Left lung (tissue), 10 donors: Measurements from ENCODE around the gene RHEB. TPM values are rescaled to one million over a fixed set of nuclear protein-coding genes. Genes with fewer than 3 reads are reported as not detected.

Experiments used
- ATAC-seq: fragments of 200-7000 bp; cut with Tn5 transposase; one replicate; pipeline ENCODE4 v1.9.1; 2020; ENCODE audit warnings: moderate library complexity
- DNase-seq, 4 donors: peaks; one replicate each; pipeline ENCODE4 v3.0.0-alpha.2; 2013 to 2020
- H3K27ac ChIP-seq, 2 donors: fragments of 200-600 bp; sonication (generic) in 1 of 2; one replicate each; pipeline versions ENCODE4 v1.5.0 to v1.8.0; 2020 to 2021
- H3K27me3 ChIP-seq, 2 donors: fragments of 200-600 bp; sonication (generic) in 1 of 2; one replicate each; pipeline versions ENCODE4 v1.5.0 to v1.8.0; 2020 to 2021
- H3K36me3 ChIP-seq, 2 donors: fragments of 200-600 bp; sonication (generic) in 1 of 2; one replicate each; pipeline versions ENCODE4 v1.5.0 to v1.8.0; 2020 to 2021
- H3K4me1 ChIP-seq, 2 donors: fragments of 200-600 bp; one replicate each; pipeline ENCODE4 v1.8.0; 2021
- H3K4me3 ChIP-seq, 2 donors: fragments of 200-600 bp; sonication (generic) in 1 of 2; one replicate each; pipeline versions ENCODE4 v1.5.0 to v1.8.0; 2020 to 2021; ENCODE audit warnings: mild to moderate bottlenecking in 1 of 2
- H3K9me3 ChIP-seq, 2 donors: fragments of 200-600 bp; sonication (generic) in 1 of 2; one replicate each; pipeline versions ENCODE4 v1.5.0 to v1.8.0; 2020 to 2021
- CTCF ChIP-seq, 2 donors: fragments of 200-600 bp; sonication (generic) in 1 of 2; IDR thresholded peaks; one replicate each; pipeline versions ENCODE4 v1.5.0 to v1.8.0; 2021; ENCODE audit warnings: antibody characterized with exemption in 2 of 2
- intact Hi-C, 2 donors: fragments of 100-400 bp; cut with DNase I; formaldehyde crosslinking; loops; one replicate each; pipeline versions ENCODE4 v1.11.2 to v1.14.2; 2022
- polyA plus RNA-seq, 6 donors: library from polyadenylated mRNA; unstranded; fragments of 120-200 nt; gene quantifications; one replicate each; pipeline ENCODE4 v1.2.1, GENCODE V29; 2013; ENCODE audit not compliant: insufficient read length in 6 of 6
- total RNA-seq, 2 donors: library from RNA; stranded (reverse); fragmentation: NEBNext Ultra II Directional; extraction: Animal tissue kit (Norgen Biotek cat#: 25700); gene quantifications; one replicate each; pipeline ENCODE4 v1.2.1, GENCODE V29; 2021
- donor health status: DM: no; HTN: yes; CAD: no.
- donor health status: DM: no; HTN: no; CAD: no.

Gene RHEB
- total and polyA plus RNA-seq, 8 donors, result 85.3 to 110 (median 105) TPM

DNA sequence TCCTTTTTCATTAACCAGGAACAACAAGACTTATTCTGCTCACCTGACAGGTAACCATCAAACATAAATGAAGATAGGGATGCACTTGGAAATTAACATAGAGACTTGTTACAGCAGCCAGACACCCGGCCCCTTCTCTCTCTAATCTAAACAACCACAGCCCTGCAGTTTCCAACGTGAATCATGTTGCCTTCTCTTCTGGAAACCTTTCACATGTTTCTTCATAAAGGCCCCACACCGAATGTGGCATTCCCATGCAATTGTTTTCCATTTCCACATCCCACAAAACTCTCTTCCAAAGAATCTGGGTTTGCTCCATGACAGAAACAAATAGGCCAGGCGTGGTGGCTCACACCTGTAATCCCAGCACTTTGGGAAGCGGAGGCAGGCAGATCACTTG is 94.9 kb downstream of the RHEB start:
- H3K27ac ChIP-seq, result no peak overlapping the region

GRCh38 chr7:151423936-151424335 is 95.8 kb downstream of the RHEB start:
- H3K27ac ChIP-seq, result no peak overlapping the region
- H3K36me3 ChIP-seq, result no peaks in the 10 kb centered on the region
- peaks cover 15 to 23% of the 10 kb centered on the region in 2 donors for H3K4me1 ChIP-seq
- DNase-seq, result peak in 1 of 4 donors; percentile 7
- H3K4me3 ChIP-seq, result no peak overlapping the region
- peaks cover 0 to 11% of the 10 kb centered on the region in 2 donors for H3K27me3 ChIP-seq
- H3K9me3 ChIP-seq, result peaks cover 0 to 17% of the 10 kb centered on the region in 2 donors
- intact Hi-C loops, result no loop called here
- TF ChIP-seq CTCF (IDR thresholded peaks at IDR 0.05), result no peak
- ATAC-seq, result no peak

More for the DNA sequence above, 94.9 kb downstream of the RHEB start:
- Histone ChIP-seq H3K9me3 (peaks cover 0 to 9% of the 10 kb centered on the region in 2 donors), H3K27me3 (peaks cover 0 to 11% of the 10 kb centered on the region in 2 donors), H3K4me3 (no peak overlapping the region), H3K36me3 (no peaks in the 10 kb centered on the region), H3K4me1 (peaks cover 24 to 31% of the 10 kb centered on the region in 2 donors)
- DNase-seq, result no peak
- TF ChIP-seq CTCF (IDR thresholded peaks at IDR 0.05), result no peak
- intact Hi-C loops, result no loop called here
- ATAC-seq, result no peak

DNA sequence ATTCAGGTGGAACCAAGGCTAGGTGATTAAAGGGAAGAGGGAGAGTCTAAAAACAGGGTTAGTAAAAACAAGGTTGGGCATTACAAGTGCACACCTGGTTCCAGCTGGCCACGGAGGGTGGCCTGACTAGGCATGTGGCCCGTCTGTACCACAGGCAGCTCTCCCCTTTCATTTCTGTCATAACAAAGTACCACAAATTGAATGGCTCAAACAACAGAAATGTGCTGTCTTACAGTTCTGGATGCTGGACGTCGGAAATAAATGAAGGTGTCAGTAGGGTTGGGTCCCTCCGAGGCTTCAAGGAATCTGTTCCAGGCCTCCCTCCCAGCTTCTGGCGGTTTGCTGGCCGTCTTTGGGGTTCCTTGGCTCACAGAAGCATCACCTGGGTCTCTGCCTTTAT is 96.5 kb downstream of the RHEB start:
- Histone ChIP-seq H3K4me1 (peaks cover 12 to 17% of the 10 kb centered on the region in 2 donors), H3K36me3 (no peaks in the 10 kb centered on the region), H3K9me3 (peaks cover 0 to 20% of the 10 kb centered on the region in 2 donors), H3K27ac (no peak overlapping the region), H3K4me3 (no peak overlapping the region), H3K27me3 (peaks cover 0 to 11% of the 10 kb centered on the region in 2 donors)
- intact Hi-C loops, result no loop called here
- DNase-seq (no peak), ATAC-seq (no peak)
- no peak for TF ChIP-seq CTCF (IDR thresholded peaks at IDR 0.05)

- intact Hi-C loops, result no loop called here
- no peak overlapping the region for H3K27ac ChIP-seq
- no peaks in the 10 kb centered on the region for H3K36me3 ChIP-seq
- no peak for TF ChIP-seq CTCF (IDR thresholded peaks at IDR 0.05)
- H3K9me3 ChIP-seq, result peaks cover 0 to 20% of the 10 kb centered on the region in 2 donors
- ATAC-seq, result no peak
- peaks cover 0 to 5% of the 10 kb centered on the region in 2 donors for H3K27me3 ChIP-seq
- H3K4me3 ChIP-seq, result no peak overlapping the region
- H3K4me1 ChIP-seq, result peaks cover 2 to 11% of the 10 kb centered on the region in 2 donors
- DNase-seq, result no peak
Observed at GRCh38 chr7:151422212-151422611, 97.5 kb downstream of the RHEB start.

- Histone ChIP-seq H3K36me3 (no peaks in the 10 kb centered on the region), H3K27ac (no peak overlapping the region), H3K9me3 (peaks cover 0 to 20% of the 10 kb centered on the region in 2 donors), H3K4me3 (no peak overlapping the region), H3K27me3 (no peaks in the 10 kb centered on the region), H3K4me1 (peaks cover 0 to 13% of the 10 kb centered on the region in 2 donors)
- DNase-seq (peak in 1 of 4 donors; percentile 7), ATAC-seq (no peak)
- intact Hi-C loops, result no loop called here
- no peak for TF ChIP-seq CTCF (IDR thresholded peaks at IDR 0.05)
Observed at GRCh38 chr7:151420144-151420543, 99.6 kb downstream of the RHEB start.
